Stimulated activated effector memory CD8-positive, alpha-beta T cell treated with anti-CD3 and anti-CD28 coated beads, Interleukin-12 subunit alpha, Interleukin-12 subunit beta, amount 100 ng/mL, for 72 hours (primary cell): Measurements from ENCODE around the gene TCEAL7.
"Not testable (repeated sequence)": the region's sequence is repeated elsewhere in the genome, so short reads cannot be mapped to it uniquely, and the experiment has no call there.

ENCODE experiments used
- ATAC-seq: fragments of 150-1000 bp; cut with Tn5 transposase; 2 replicates; pipeline ENCODE4 v1.10.0; 2021
- DNase-seq, 2 donors: peaks; one replicate each; pipeline ENCODE4 v3.0.0; 2021 to 2022; ENCODE audit warnings: low spot score in 2 of 2
- H3K27ac Mint-ChIP-seq: one replicate; pipeline ENCODE4 v1.8.0; 2022; ENCODE audit warnings: mild to moderate bottlenecking, mixed read lengths
- H3K36me3 Mint-ChIP-seq: one replicate; pipeline ENCODE4 v1.8.0; 2022; ENCODE audit warnings: mild to moderate bottlenecking, mixed read lengths
- H3K4me1 Mint-ChIP-seq: one replicate; pipeline ENCODE4 v1.8.0; 2022; ENCODE audit warnings: mixed read lengths
- H3K4me3 Mint-ChIP-seq: one replicate; pipeline ENCODE4 v1.8.0; 2022; ENCODE audit warnings: mild to moderate bottlenecking, mixed read lengths
- H3K9me3 Mint-ChIP-seq: one replicate; pipeline ENCODE4 v1.8.0; 2022; ENCODE audit warnings: mixed read lengths

The TCEAL7 gene

GRCh38 chrX:103329991-103330390 is at the start of gene TCEAL7:
TCEAL7 (plus strand) TSS chrX:103330239; CDS start chrX:103331404, 1,165 bp downstream.
- Mint-ChIP-seq H3K27ac (no peak within 1 kb of the TSS), H3K4me1 (no peaks in the 10 kb centered on the region), H3K4me3 (no peak within 1 kb of the TSS), H3K9me3 (no peaks in the 10 kb centered on the region), H3K36me3 (no peaks in the 10 kb centered on the region)
- no peak for DNase-seq
- ATAC-seq = no peak

GRCh38 chrX:103293118-103293517 is 36.9 kb upstream of the TCEAL7 start:
- Mint-ChIP-seq H3K27ac (no peak overlapping the region), H3K4me3 (no peak overlapping the region), H3K4me1 (no peaks in the 10 kb centered on the region), H3K9me3 (no peaks in the 10 kb centered on the region), H3K36me3 (no peaks in the 10 kb centered on the region)
- no peak for ATAC-seq
- DNase-seq = no peak

- no peak overlapping the region for H3K4me3 Mint-ChIP-seq
Observed at GRCh38 chrX:103304705-103305104, 25.3 kb upstream of the TCEAL7 start.

GRCh38 chrX:103305666-103306065 is 24.4 kb upstream of the TCEAL7 start:
- ATAC-seq, H3K36me3 Mint-ChIP-seq, H3K9me3 Mint-ChIP-seq, H3K27ac Mint-ChIP-seq, H3K4me3 Mint-ChIP-seq, DNase-seq, H3K4me1 Mint-ChIP-seq: not testable (repeated sequence)

More at GRCh38 chrX:103304705-103305104, 25.3 kb upstream of the TCEAL7 start:
- DNase-seq (no peak), ATAC-seq (no peak)
- no peaks in the 10 kb centered on the region for H3K9me3 Mint-ChIP-seq
- H3K4me1 Mint-ChIP-seq = no peaks in the 10 kb centered on the region
- H3K27ac Mint-ChIP-seq = no peak overlapping the region
- no peaks in the 10 kb centered on the region for H3K36me3 Mint-ChIP-seq

GRCh38 chrX:103309860-103310554 is 20.0 kb upstream of the TCEAL7 start:
- ATAC-seq = peak; percentile 4
- H3K36me3 Mint-ChIP-seq = no peaks in the 10 kb centered on the region
- peak overlapping the region; percentile 70 for H3K4me3 Mint-ChIP-seq
- no peaks in the 10 kb centered on the region for H3K9me3 Mint-ChIP-seq
- no peak for DNase-seq
- peaks cover 5% of the 10 kb centered on the region for H3K4me1 Mint-ChIP-seq
- H3K27ac Mint-ChIP-seq = no peak overlapping the region

- DNase-seq (peak; percentile 48 to 81), ATAC-seq (peak; percentile 99)
- Mint-ChIP-seq H3K4me3 (peak within 1 kb of the TSS; percentile 70), H3K36me3 (no peaks in the 10 kb centered on the region), H3K9me3 (no peaks in the 10 kb centered on the region), H3K27ac (no peak within 1 kb of the TSS), H3K4me1 (peaks cover 5% of the 10 kb centered on the region)
Observed at GRCh38 chrX:103310555-103311398, 19.3 kb upstream of the TCEAL7 start, which contains the start of gene BEX2. BEX2 (minus strand) TSS chrX:103310990; CDS start chrX:103309976, 1,014 bp downstream.

GRCh38 chrX:103311399-103311780 is 18.6 kb upstream of the TCEAL7 start:
- Mint-ChIP-seq H3K4me1 (peaks cover 5% of the 10 kb centered on the region), H3K9me3 (no peaks in the 10 kb centered on the region), H3K36me3 (no peaks in the 10 kb centered on the region), H3K4me3 (peak overlapping the region; percentile 70), H3K27ac (no peak overlapping the region)
- ATAC-seq (no peak), DNase-seq (no peak)

- Mint-ChIP-seq H3K27ac (no peak overlapping the region), H3K4me1 (no peaks in the 10 kb centered on the region), H3K9me3 (no peaks in the 10 kb centered on the region), H3K36me3 (no peaks in the 10 kb centered on the region), H3K4me3 (no peak overlapping the region)
- DNase-seq (no peak), ATAC-seq (no peak)
Observed at GRCh38 chrX:103330681-103331288, 746 bp downstream of the TCEAL7 start.

- Mint-ChIP-seq H3K36me3 (no peaks in the 10 kb centered on the region), H3K9me3 (no peaks in the 10 kb centered on the region), H3K27ac (no peak overlapping the region), H3K4me3 (no peak overlapping the region), H3K4me1 (no peaks in the 10 kb centered on the region)
- ATAC-seq (no peak), DNase-seq (no peak)
Observed at GRCh38 chrX:103338663-103339062, 8.6 kb downstream of the TCEAL7 start.

GRCh38 chrX:103343105-103343504 is 13.1 kb downstream of the TCEAL7 start:
- Mint-ChIP-seq H3K36me3 (no peaks in the 10 kb centered on the region), H3K4me1 (no peaks in the 10 kb centered on the region), H3K9me3 (no peaks in the 10 kb centered on the region), H3K4me3 (no peak overlapping the region), H3K27ac (no peak overlapping the region)
- DNase-seq = no peak
- ATAC-seq = no peak

GRCh38 chrX:103344606-103345005 is 14.6 kb downstream of the TCEAL7 start:
- no peaks in the 10 kb centered on the region for H3K36me3 Mint-ChIP-seq
- H3K4me1 Mint-ChIP-seq = no peaks in the 10 kb centered on the region
- DNase-seq (no peak), ATAC-seq (no peak)
- no peaks in the 10 kb centered on the region for H3K9me3 Mint-ChIP-seq
- no peak overlapping the region for H3K27ac Mint-ChIP-seq
- H3K4me3 Mint-ChIP-seq = no peak overlapping the region

- no peak for ATAC-seq
- Mint-ChIP-seq H3K27ac (no peak overlapping the region), H3K9me3 (no peaks in the 10 kb centered on the region), H3K4me3 (no peak overlapping the region), H3K4me1 (no peaks in the 10 kb centered on the region), H3K36me3 (no peaks in the 10 kb centered on the region)
- DNase-seq = no peak
Observed at GRCh38 chrX:103347682-103348397, 17.8 kb downstream of the TCEAL7 start.

GRCh38 chrX:103356130-103356798 is 26.2 kb downstream of the TCEAL7 start, which contains the start of gene TCEAL9:
TCEAL9 (plus strand) TSS chrX:103356506; CDS start chrX:103357685, 1,179 bp downstream.
- Mint-ChIP-seq H3K9me3 (no peaks in the 10 kb centered on the region), H3K4me1 (peaks cover 10% of the 10 kb centered on the region), H3K27ac (peak within 1 kb of the TSS; percentile 75)

GRCh38 chrX:103356858-103357257 is 26.8 kb downstream of the TCEAL7 start:
- no peaks in the 10 kb centered on the region for H3K36me3 Mint-ChIP-seq
- ATAC-seq (no peak), DNase-seq (no peak)
- H3K4me1 Mint-ChIP-seq = peaks cover 10% of the 10 kb centered on the region
- H3K9me3 Mint-ChIP-seq = no peaks in the 10 kb centered on the region
- H3K27ac Mint-ChIP-seq = no peak overlapping the region
- H3K4me3 Mint-ChIP-seq = peak overlapping the region; percentile 64

More at GRCh38 chrX:103356130-103356798, 26.2 kb downstream of the TCEAL7 start, which contains the start of gene TCEAL9:
- Mint-ChIP-seq H3K4me3 (peak within 1 kb of the TSS; percentile 64), H3K36me3 (no peaks in the 10 kb centered on the region)
- DNase-seq (no peak), ATAC-seq (no peak)
